Occipital lobe (tissue), 2 donors: ENCODE data around the gene GPRIN1. TPM values are rescaled to one million over a fixed set of nuclear protein-coding genes. Genes with fewer than 3 reads are reported as not detected.
"Not testable (repeated sequence)": the region's sequence is repeated elsewhere in the genome, so short reads cannot be mapped to it uniquely, and the experiment has no call there.

Experiments used
- DNase-seq: peaks from one replicate; lab custom pipeline; 2025; lab: John Stamatoyannopoulos, UW
- total RNA-seq: library from RNA; depleted of rRNA; stranded (reverse); fragments of >200 nt; gene quantifications from one replicate; pipeline ENCODE4 v1.2.3, GENCODE V29; 2014

GPRIN1 gene
- total RNA-seq, 1 donor from 2014 or later: 107 TPM

GRCh38 chr5:176597417-176598389 lies 12.3 kb downstream of the GPRIN1 start:
- no peak for DNase-seq

DNA sequence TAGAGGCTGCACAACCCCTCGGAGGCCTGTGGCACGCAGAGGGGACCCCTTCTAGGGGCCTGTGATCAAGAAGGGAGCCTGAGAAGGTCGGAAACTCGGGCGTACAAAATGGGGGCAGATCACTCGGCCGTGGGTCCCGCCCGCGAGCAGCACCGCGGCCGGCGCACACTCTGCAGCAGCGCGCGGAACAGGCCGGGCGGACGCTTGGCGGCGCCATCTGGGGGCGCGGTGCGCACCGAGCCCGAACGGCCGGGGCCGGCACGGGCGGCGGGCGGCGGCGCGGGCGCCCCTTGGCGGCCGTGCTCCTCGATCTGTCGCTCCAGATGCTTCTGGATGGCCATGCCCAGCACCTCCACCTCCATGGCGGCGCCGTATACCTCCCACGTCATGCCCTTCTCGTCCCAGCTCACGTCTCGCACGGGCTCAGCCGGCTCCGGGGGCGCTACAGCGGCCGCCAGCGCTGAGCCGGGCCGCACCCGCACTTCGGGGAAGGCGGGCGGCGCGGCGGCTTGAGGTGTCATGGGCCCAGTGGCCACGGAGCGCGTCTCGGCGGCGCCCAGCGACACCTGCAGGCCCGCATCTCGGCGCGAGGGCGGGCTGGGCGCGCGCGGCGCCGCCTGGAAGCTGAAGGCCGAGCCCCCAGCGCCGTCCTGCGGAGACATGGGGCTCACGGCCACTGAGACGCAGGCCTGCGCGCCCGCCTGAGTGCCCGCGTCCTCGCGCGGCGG lies 13.1 kb downstream of the GPRIN1 start:
- no peak for DNase-seq

DNA sequence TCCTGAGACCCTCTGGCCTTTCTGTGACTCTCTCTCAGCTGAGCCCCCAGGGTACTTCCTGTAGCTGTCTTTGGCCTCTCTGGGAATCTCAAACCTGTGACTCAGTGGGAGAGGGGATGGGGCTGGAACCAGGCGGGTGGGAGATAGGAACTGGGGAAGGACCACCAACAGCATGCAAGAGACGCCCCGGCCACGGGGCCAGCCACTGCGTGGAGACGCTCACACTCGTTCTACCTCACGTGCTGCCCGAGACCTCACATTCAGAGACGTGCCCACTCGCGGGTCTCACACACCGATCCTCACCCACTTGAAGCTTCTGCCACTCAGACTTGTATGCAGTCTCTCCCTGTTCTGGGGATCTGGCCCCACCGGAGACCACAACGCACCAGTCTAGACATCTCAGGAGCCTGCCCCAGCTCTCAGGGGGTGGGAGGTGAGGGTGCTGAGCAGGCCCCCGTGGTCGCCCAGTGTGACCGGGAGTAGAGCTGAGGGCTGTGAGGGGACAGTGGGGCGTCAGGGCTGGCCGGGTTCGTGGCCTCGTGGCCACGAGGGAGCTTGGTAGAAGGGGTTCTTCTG lies 13.8 kb downstream of the GPRIN1 start:
- DNase-seq: no peak

DNA sequence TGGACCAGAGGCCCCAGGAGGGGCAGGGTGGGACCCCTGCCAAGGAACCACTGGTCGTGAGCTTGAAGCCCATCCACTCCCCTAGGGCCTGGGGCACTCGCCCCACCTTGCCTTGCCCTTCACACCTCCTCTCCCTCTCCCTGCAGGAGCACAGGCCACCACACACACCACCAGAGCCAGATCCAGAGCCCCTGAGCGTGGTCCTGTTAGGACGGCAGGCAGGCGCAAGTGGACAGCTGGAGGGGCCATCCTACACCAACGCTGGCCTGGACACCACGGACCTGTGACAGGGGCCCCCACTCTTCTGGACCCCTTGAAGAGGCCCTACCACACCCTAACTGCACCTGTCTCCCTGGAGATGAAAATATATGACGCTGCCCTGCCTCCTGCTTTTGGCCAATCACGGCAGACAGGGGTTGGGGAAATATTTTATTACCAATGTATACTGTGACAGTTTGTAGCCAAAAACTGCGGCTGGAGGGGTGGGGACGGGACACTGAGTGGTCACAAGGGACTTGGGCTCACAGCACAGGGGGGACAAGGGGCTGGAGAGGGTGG lies 14.5 kb downstream of the GPRIN1 start:
- no peak for DNase-seq

DNA sequence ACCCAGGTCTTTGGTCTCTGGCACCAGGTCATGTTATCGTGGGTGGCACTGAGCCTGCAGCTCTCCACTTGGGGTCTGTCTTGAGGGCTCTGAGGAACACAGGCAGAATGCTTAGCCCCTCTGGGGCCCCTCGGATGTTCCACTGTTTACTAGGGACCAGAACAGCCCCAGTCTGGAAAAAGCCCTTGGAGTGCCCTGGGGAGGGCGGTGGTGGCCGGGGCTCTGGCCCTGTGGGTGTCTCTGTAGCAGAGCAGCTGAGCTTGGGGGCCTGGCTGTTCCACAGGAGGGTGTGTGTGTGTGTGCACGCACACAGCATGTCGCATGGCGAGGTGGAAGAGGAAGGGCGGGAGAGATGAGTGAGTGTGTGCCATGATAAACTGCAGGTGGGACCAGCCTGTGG lies 15.4 kb downstream of the GPRIN1 start:
- no peak for DNase-seq

GRCh38 chr5:176593273-176593869 lies 16.6 kb downstream of the GPRIN1 start:
- DNase-seq: no peak

- DNase-seq: no peak
Observed at GRCh38 chr5:176592573-176592972, 17.4 kb downstream of the GPRIN1 start.

- DNase-seq: not testable (repeated sequence)
Observed at GRCh38 chr5:176591667-176592066, 18.3 kb downstream of the GPRIN1 start.

- DNase-seq: no peak
Observed at GRCh38 chr5:176590035-176590717, 19.8 kb downstream of the GPRIN1 start.

DNA sequence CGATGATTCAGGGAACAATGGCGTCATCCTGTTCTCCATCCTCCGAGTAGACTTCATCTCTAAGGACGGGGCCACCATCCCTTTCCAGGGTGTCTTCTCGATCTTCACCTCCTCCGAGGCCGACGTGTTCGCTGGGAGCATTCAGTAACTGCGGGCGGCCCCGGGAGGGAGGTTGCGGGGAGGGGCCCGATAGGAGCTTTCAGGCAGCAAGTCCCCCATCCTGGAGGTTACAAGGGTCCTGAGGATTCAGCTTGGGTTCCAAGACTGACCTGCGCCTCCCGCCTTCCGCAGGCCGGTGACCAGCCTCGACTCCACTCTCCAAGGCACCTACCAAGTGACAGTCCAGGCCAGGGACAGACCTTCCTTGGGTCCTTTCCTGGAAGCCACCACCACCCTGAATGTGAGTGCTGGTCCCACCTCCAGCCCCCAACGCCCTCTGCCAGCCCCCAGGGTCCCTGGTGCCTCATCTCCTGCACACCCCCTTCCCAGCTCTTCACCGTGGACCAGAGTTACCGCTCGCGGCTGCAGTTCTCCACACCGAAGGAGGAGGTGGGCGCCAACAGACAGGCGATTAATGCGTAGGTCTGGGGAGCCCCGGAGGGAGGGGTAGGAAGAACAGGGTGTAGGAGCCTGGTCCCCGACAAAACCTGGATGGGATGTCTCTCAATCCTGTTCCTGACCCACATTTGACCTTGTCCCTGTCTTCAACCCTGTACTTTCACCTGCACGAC lies 20.8 kb downstream of the GPRIN1 start:
- no peak for DNase-seq

DNA sequence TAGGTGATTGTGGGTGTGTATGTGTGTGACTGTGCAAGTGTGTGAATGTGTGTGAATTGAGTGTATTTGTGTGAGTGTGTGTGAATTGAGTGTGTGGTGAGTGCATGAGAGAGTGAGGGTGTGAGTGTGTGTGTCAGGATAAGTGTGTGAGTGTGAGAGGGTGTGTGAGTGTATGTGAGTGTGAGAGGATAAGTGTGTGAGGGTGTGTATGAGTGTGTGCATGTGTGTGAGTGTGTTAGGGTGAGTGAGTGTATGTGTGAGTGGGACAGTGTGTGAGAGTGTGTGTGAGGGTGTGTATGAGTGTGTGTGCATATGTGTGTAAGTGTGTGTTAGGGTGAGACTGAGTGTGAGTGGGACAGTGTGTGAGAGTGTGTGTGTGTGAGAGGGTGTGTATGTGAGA lies 21.7 kb downstream of the GPRIN1 start:
- DNase-seq: no peak

GRCh38 chr5:176587398-176587797 lies 22.6 kb downstream of the GPRIN1 start:
- no peak for DNase-seq

- DNase-seq: no peak
Observed at GRCh38 chr5:176583076-176583475, 26.9 kb downstream of the GPRIN1 start.

DNA sequence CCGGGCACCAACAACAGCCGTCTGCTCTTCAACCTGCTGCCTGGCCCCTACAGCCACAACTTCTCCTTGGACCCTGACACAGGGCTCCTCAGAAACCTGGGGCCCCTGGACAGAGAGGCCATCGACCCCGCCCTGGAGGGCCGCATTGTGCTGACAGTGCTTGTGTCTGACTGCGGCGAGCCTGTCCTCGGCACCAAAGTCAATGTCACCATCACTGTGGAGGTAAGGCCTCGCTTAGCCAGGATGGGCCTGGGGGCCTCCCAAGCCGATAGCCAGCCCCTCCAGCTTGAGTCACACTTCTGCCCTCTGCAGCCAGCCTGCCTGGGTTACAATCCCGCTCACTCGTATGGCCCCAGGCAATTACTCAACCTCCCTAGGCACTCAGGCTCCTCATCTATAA lies 28.6 kb downstream of the GPRIN1 start:
- DNase-seq: no peak

DNA sequence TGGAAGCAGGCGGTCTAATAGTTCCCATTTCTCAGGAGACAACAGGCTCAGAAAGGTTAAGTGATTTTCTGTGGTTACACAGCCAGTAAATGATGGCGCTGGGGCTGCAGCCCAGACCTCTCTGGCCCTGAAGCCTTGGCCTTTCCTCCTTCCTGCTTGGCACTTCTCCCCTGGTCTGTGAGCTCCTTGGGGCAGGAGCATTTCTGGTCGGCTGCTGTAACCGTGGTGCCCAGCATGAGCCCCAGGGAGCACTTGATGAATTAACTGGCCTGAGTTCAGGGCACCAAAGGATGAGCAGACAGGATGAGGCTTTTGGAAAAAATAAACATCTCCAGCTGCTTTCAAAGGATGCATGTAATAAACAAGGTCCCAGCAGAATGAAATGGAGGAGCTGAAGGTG lies 30.6 kb downstream of the GPRIN1 start:
- no peak for DNase-seq

DNA sequence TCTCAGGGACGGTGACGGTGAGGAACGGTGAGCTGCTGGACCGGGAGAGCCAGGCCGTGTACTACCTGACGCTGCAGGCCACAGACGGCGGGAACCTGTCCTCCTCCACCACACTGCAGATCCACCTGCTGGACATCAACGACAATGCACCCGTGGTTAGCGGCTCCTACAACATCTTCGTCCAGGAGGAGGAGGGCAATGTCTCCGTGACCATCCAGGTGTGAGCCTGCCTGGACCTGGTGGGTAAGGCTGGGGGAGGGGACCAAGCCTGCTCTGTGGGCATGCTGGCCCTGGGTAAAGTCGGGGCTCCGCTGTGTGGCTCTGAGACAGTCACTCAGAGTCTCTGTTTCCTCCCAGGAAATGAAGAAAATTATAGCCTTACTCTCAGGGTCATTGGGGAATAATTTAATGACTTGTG lies 31.6 kb downstream of the GPRIN1 start:
- no peak for DNase-seq

DNA sequence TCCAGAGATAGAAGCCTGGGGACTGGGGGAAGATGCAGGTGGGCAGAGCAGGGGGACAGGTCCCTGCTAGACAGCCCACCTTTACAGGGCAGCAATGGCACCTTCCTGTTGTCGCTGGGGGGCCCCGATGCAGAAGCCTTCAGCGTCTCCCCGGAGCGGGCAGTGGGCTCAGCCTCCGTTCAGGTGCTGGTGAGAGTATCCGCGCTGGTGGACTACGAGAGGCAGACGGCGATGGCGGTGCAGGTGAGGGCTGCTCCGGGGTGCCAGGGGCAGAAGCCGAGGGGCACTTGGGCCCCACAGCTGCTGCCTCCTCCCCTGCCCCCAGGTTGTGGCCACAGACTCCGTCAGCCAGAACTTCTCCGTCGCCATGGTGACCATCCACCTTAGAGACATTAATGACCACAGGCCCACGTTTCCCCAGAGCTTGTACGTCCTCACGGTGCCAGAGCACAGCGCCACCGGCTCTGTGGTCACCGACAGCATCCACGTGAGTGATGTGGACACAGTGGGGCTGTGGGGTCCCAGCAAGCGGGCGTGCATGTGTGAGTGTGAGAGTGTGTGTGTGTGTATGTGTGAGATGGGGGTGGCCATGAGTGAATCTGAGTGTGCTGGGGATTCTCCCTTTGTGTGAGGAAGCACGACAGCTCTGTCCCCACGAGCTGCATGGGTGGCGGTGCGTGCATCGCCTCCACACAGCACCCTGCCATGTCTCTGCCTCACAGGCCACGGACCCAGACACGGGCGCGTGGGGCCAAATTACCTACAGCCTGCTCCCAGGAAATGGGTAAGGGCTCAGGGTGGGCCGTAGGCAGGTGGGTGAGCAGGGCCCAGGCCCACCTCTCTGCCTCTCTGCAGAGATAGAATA lies 32.4 kb downstream of the GPRIN1 start:
- no peak for DNase-seq

DNA sequence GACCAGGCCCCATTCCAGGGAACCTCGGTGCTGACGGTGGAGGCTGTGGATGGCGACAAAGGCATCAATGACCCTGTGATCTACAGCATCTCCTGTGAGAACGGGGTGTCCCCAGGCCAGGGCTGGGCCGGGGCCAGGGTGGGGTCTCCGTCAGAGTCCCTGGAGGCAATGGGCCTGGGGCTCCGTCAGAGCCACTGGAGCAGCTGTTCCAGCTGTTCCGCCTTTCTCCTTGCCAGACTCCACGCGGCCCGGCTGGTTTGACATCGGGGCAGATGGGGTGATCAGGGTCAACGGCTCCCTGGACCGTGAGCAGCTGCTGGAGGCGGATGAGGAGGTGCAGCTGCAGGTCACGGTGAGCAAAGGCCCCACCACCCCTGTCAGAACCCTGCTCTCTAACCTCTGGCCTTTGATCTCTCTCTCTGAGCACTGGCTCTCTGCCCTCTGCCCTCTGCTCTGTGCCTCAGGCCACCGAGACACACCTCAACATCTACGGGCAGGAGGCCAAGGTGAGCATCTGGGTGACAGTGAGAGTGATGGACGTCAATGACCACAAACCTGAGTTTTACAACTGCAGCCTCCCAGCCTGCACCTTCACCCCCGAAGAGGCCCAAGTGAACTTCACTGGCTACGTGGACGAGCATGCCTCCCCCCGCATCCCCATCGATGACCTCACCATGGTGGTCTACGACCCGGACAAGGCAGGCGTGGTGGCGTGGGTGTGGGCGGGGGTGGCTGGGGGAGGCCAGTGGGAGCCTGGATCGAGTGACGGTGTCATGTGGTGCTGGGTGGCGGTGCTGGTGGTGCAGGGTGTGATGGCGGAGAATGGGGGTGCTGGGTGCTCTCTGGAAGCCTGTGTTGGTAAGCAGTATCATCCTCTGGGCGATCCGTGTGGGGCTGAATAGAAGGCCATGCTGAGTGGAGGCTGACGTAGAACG lies 34.2 kb downstream of the GPRIN1 start:
- DNase-seq: no peak
